Naive thymus-derived CD4-positive, alpha-beta T cell (primary cell): ENCODE measurements around the gene ACCS. TPM values are rescaled to one million over a fixed set of nuclear protein-coding genes. Genes with fewer than 3 reads are reported as not detected.

Experiments
- ATAC-seq: fragments of 150-1000 bp; cut with Tn5 transposase; 2 replicates; pipeline ENCODE4 v1.10.0; 2021; ENCODE audit warnings: mild to moderate bottlenecking, moderate library complexity
- CTCF ChIA-PET: fragments of 350-600 bp; sonication (Branson Sonifier 250); formaldehyde crosslinking; loops from one replicate; lab custom pipeline; 2021; ENCODE audit warnings: antibody characterized with exemption; lab: Charles Lee
- POLR2A ChIA-PET: fragments of 350-600 bp; sonication (Branson Sonifier 250); formaldehyde crosslinking; loops from one replicate; lab custom pipeline; 2021; ENCODE audit warnings: antibody characterized with exemption, inconsistent platforms; lab: Charles Lee
- DNase-seq, 9 donors: peaks; one replicate each; pipeline versions ENCODE4 v3.0.0 to v3.0.0-alpha.2; 2020 to 2022; ENCODE audit warnings: mixed read lengths in 1 of 9
- H3K27ac ChIP-seq: one replicate; pipeline ENCODE4 v1.7.0; 2013; ENCODE audit warnings: mild to moderate bottlenecking, low read depth, low read length, moderate library complexity
- H3K27me3 ChIP-seq, 2 donors: one replicate each; pipeline ENCODE4 v1.7.0; 2013; ENCODE audit warnings: low read length in 2 of 2, mild to moderate bottlenecking in 2 of 2, moderate library complexity in 2 of 2; ENCODE audit not compliant: control insufficient read depth in 2 of 2, insufficient read depth in 2 of 2
- H3K36me3 ChIP-seq, 3 experiments: 1 replicate in 2 of 3; 2 replicates in 1 of 3; pipeline ENCODE4 v1.7.0; 2013; ENCODE audit warnings: low read length in 3 of 3, mild to moderate bottlenecking in 3 of 3, moderate library complexity in 1 of 3; ENCODE audit not compliant: insufficient read depth in 3 of 3, control insufficient read depth in 2 of 3
- H3K4me1 ChIP-seq, 2 donors: one replicate each; pipeline ENCODE4 v1.7.0; 2013; ENCODE audit warnings: low read length in 2 of 2, mild to moderate bottlenecking in 2 of 2, moderate library complexity in 1 of 2; ENCODE audit not compliant: control insufficient read depth in 2 of 2, insufficient read depth in 2 of 2
- H3K4me3 ChIP-seq: 2 replicates; pipeline ENCODE4 v1.7.0; 2013; ENCODE audit warnings: mild to moderate bottlenecking, low read length
- H3K9me3 ChIP-seq, 3 experiments: 1 replicate in 2 of 3; 2 replicates in 1 of 3; pipeline ENCODE4 v1.7.0; 2013; ENCODE audit warnings: low read length in 3 of 3; ENCODE audit not compliant: control insufficient read depth in 2 of 3
- H3K27ac Mint-ChIP-seq, 9 donors: one replicate each; pipeline ENCODE4 v1.8.0; 2020 to 2022; ENCODE audit warnings: mixed read lengths in 9 of 9, mild to moderate bottlenecking in 8 of 9, moderate library complexity in 5 of 9, inconsistent platforms in 2 of 9
- H3K27me3 Mint-ChIP-seq, 5 donors: one replicate each; pipeline ENCODE4 v1.8.0; 2021 to 2022; ENCODE audit warnings: mixed read lengths in 5 of 5, mild to moderate bottlenecking in 1 of 5
- H3K36me3 Mint-ChIP-seq, 5 donors: one replicate each; pipeline ENCODE4 v1.8.0; 2020 to 2022; ENCODE audit warnings: mixed read lengths in 5 of 5, mild to moderate bottlenecking in 3 of 5, inconsistent platforms in 1 of 5
- H3K4me1 Mint-ChIP-seq, 7 donors: one replicate each; pipeline ENCODE4 v1.8.0; 2020 to 2022; ENCODE audit warnings: mixed read lengths in 7 of 7, mild to moderate bottlenecking in 3 of 7, inconsistent platforms in 1 of 7
- H3K4me3 Mint-ChIP-seq, 10 donors: one replicate each; pipeline ENCODE4 v1.8.0; 2020 to 2022; ENCODE audit warnings: mild to moderate bottlenecking in 10 of 10, mixed read lengths in 10 of 10, moderate library complexity in 6 of 10, inconsistent platforms in 2 of 10
- H3K9me3 Mint-ChIP-seq, 11 donors: one replicate each; pipeline ENCODE4 v1.8.0; 2020 to 2022; ENCODE audit warnings: mixed read lengths in 11 of 11, mild to moderate bottlenecking in 4 of 11, inconsistent platforms in 1 of 11, moderate library complexity in 1 of 11
- intact Hi-C, 2 donors: fragments of 100-400 bp; cut with micrococcal nuclease; formaldehyde crosslinking; loops; one replicate each; pipeline ENCODE4 v1.15.1; 2023
- polyA plus RNA-seq, 2 donors: library from polyadenylated mRNA; unstranded; fragments of 300-500 nt; fragmentation: Illumina TruSeq; gene quantifications; one replicate each; pipeline ENCODE4 v1.2.3, GENCODE V29; 2021
- total RNA-seq, 6 experiments: library from RNA in 5 of 6; stranded (reverse) in 5 of 6; gene quantifications; 1 replicate in 5 of 6; 2 replicates in 1 of 6; pipeline ENCODE4 v1.2.3 and lab custom pipeline; 2021 to 2026

The ACCS gene
- total and polyA plus RNA-seq, 7 experiments from 2014 or later, result 1.4 to 79.2 (median 27.5) TPM

GRCh38 chr11:44024977-44025376, 41.1 kb upstream of the ACCS start:
- H3K27ac ChIP-seq, result no peak overlapping the region
- ChIA-PET POLR2A (no interaction called here), CTCF (no interaction called here)
- ATAC-seq, result no peak
- H3K4me1 ChIP-seq, result no peaks in the 10 kb centered on the region
- no peak overlapping the region for H3K4me3 ChIP-seq
- DNase-seq, result no peak
- peaks cover 0 to 3% of the 10 kb centered on the region in 2 donors for H3K27me3 ChIP-seq
- Mint-ChIP-seq H3K4me1 (peaks cover 0 to 1% (median 0%) of the 10 kb centered on the region in 7 donors), H3K27me3 (peaks cover 41 to 62% (median 46%) of the 10 kb centered on the region in 5 donors), H3K36me3 (peaks cover 0 to 5% (median 4%) of the 10 kb centered on the region in 5 donors), H3K27ac (no peak overlapping the region), H3K9me3 (peaks cover 6 to 48% (median 14%) of the 10 kb centered on the region in 11 donors), H3K4me3 (no peak overlapping the region)
- H3K9me3 ChIP-seq, result no peaks in the 10 kb centered on the region
- H3K36me3 ChIP-seq, result no peaks in the 10 kb centered on the region
- intact Hi-C loops, result no loop called here

- intact Hi-C loops, result no loop called here
- Histone ChIP-seq H3K27me3 (peaks cover 0 to 3% of the 10 kb centered on the region in 2 donors), H3K4me1 (no peaks in the 10 kb centered on the region), H3K4me3 (no peak overlapping the region), H3K9me3 (no peaks in the 10 kb centered on the region), H3K27ac (no peak overlapping the region), H3K36me3 (no peaks in the 10 kb centered on the region)
- CTCF ChIA-PET, result no interaction called here
- DNase-seq (no peak), ATAC-seq (no peak)
- POLR2A ChIA-PET, result no interaction called here
- Mint-ChIP-seq H3K4me1 (peaks cover 0 to 1% (median 0%) of the 10 kb centered on the region in 7 donors), H3K36me3 (peaks cover 0 to 8% (median 4%) of the 10 kb centered on the region in 5 donors), H3K27me3 (peaks cover 43 to 65% (median 48%) of the 10 kb centered on the region in 5 donors), H3K4me3 (no peak overlapping the region), H3K9me3 (peaks cover 6 to 48% (median 14%) of the 10 kb centered on the region in 11 donors), H3K27ac (no peak overlapping the region)
Measured at GRCh38 chr11:44025727-44026126, 40.3 kb upstream of the ACCS start.

- peaks cover 30 to 72% (median 56%) of the 10 kb centered on the region in 5 donors for H3K27me3 Mint-ChIP-seq
Measured at GRCh38 chr11:44028401-44028800, 37.7 kb upstream of the ACCS start.

GRCh38 chr11:44028816-44029506, 37.1 kb upstream of the ACCS start:
- H3K27me3 ChIP-seq, result peaks cover 0 to 3% of the 10 kb centered on the region in 2 donors
- CTCF ChIA-PET, result no interaction called here
- ATAC-seq (no peak), DNase-seq (no peak)
- peaks cover 0 to 9% (median 4%) of the 10 kb centered on the region in 5 donors for H3K36me3 Mint-ChIP-seq
- H3K27ac ChIP-seq, result no peak overlapping the region
- POLR2A ChIA-PET, result no interaction called here
- H3K36me3 ChIP-seq, result no peaks in the 10 kb centered on the region
- no peak overlapping the region for H3K27ac Mint-ChIP-seq
- H3K4me1 ChIP-seq, result no peaks in the 10 kb centered on the region
- H3K4me3 ChIP-seq, result no peak overlapping the region
- no peaks in the 10 kb centered on the region for H3K9me3 ChIP-seq
- H3K9me3 Mint-ChIP-seq, result peaks cover 3 to 33% (median 12%) of the 10 kb centered on the region in 11 donors
- H3K4me1 Mint-ChIP-seq, result peaks cover 0 to 1% (median 0%) of the 10 kb centered on the region in 7 donors
- intact Hi-C loops, result no loop called here
- H3K4me3 Mint-ChIP-seq, result no peak overlapping the region
- peaks cover 26 to 66% (median 51%) of the 10 kb centered on the region in 5 donors for H3K27me3 Mint-ChIP-seq

More at GRCh38 chr11:44028401-44028800, 37.7 kb upstream of the ACCS start:
- Mint-ChIP-seq H3K4me1 (peaks cover 0 to 1% (median 0%) of the 10 kb centered on the region in 7 donors), H3K9me3 (peaks cover 3 to 36% (median 12%) of the 10 kb centered on the region in 11 donors), H3K4me3 (no peak overlapping the region), H3K36me3 (peaks cover 0 to 9% (median 4%) of the 10 kb centered on the region in 5 donors), H3K27ac (no peak overlapping the region)
- Histone ChIP-seq H3K36me3 (no peaks in the 10 kb centered on the region), H3K4me3 (no peak overlapping the region), H3K27ac (no peak overlapping the region), H3K27me3 (peaks cover 0 to 3% of the 10 kb centered on the region in 2 donors), H3K4me1 (no peaks in the 10 kb centered on the region), H3K9me3 (no peaks in the 10 kb centered on the region)
- ChIA-PET CTCF (no interaction called here), POLR2A (no interaction called here)
- ATAC-seq (no peak), DNase-seq (no peak)
- intact Hi-C loops, result no loop called here

GRCh38 chr11:44029507-44029845, 36.6 kb upstream of the ACCS start:
- peaks cover 3 to 28% (median 12%) of the 10 kb centered on the region in 11 donors for H3K9me3 Mint-ChIP-seq
- no peaks in the 10 kb centered on the region for H3K36me3 ChIP-seq
- H3K4me3 Mint-ChIP-seq, result no peak overlapping the region
- no peaks in the 10 kb centered on the region for H3K4me1 ChIP-seq
- H3K27ac ChIP-seq, result no peak overlapping the region
- H3K9me3 ChIP-seq, result no peaks in the 10 kb centered on the region
- H3K27me3 ChIP-seq, result peaks cover 0 to 3% of the 10 kb centered on the region in 2 donors
- H3K4me3 ChIP-seq, result no peak overlapping the region
- peaks cover 0 to 1% (median 0%) of the 10 kb centered on the region in 7 donors for H3K4me1 Mint-ChIP-seq
- ATAC-seq (no peak), DNase-seq (no peak)
- H3K27me3 Mint-ChIP-seq, result peaks cover 23 to 62% (median 49%) of the 10 kb centered on the region in 5 donors
- intact Hi-C loops, result no loop called here
- peaks cover 0 to 9% (median 4%) of the 10 kb centered on the region in 5 donors for H3K36me3 Mint-ChIP-seq
- POLR2A ChIA-PET, result no interaction called here
- H3K27ac Mint-ChIP-seq, result no peak overlapping the region
- CTCF ChIA-PET, result no interaction called here

- CTCF ChIA-PET, result no interaction called here
- H3K27ac Mint-ChIP-seq, result no peak overlapping the region
- no peak overlapping the region for H3K27ac ChIP-seq
- no peaks in the 10 kb centered on the region for H3K4me1 ChIP-seq
- H3K4me3 Mint-ChIP-seq, result no peak overlapping the region
- ATAC-seq (no peak), DNase-seq (no peak)
- no peak overlapping the region for H3K4me3 ChIP-seq
- H3K27me3 ChIP-seq, result peaks cover 0 to 3% of the 10 kb centered on the region in 2 donors
- H3K36me3 ChIP-seq, result no peaks in the 10 kb centered on the region
- peaks cover 3 to 22% (median 12%) of the 10 kb centered on the region in 11 donors for H3K9me3 Mint-ChIP-seq
- H3K9me3 ChIP-seq, result no peaks in the 10 kb centered on the region
- H3K36me3 Mint-ChIP-seq, result peaks cover 0 to 9% (median 4%) of the 10 kb centered on the region in 5 donors
- peaks cover 19 to 56% (median 48%) of the 10 kb centered on the region in 5 donors for H3K27me3 Mint-ChIP-seq
- H3K4me1 Mint-ChIP-seq, result peaks cover 0 to 1% (median 0%) of the 10 kb centered on the region in 7 donors
- intact Hi-C loops, result no loop called here
- POLR2A ChIA-PET, result no interaction called here
Measured at GRCh38 chr11:44029977-44030911, 35.8 kb upstream of the ACCS start.
